Stimulated activated CD4-positive, alpha-beta T cell treated with anti-CD3 and anti-CD28 coated beads, Interleukin-4, amount 100 ng/mL, for 1 hour (primary cell): ENCODE measurements around the gene GOLGA8T.
"Not testable (repeated sequence)": the region's sequence is repeated elsewhere in the genome, so short reads cannot be mapped to it uniquely, and the experiment has no call there.

Experiments used
- DNase-seq: peaks from one replicate; pipeline ENCODE4 v3.0.0-alpha.2; 2020

GOLGA8T gene

GRCh38 chr15:30192119-30192745 is 57.4 kb downstream of the GOLGA8T start:
- not testable (repeated sequence) for DNase-seq

GRCh38 chr15:30192892-30193291 is 58.0 kb downstream of the GOLGA8T start:
- DNase-seq = not testable (repeated sequence)
